Left hindlimb (tissue), 1 donor: ENCODE data around the gene UQCRC2.
"Not testable (repeated sequence)": the region's sequence is repeated elsewhere in the genome, so short reads cannot be mapped to it uniquely, and the experiment has no call there.

ENCODE experiments used
- DNase-seq: peaks from one replicate; pipeline ENCODE4 v3.0.0-alpha.2; 2018

UQCRC2 gene

GRCh38 chr16:21984062-21984461, 30.9 kb downstream of the UQCRC2 start:
- DNase-seq, result no peak

- no peak for DNase-seq
These were observed 32.4 kb downstream of the UQCRC2 start for GRCh38 chr16:21985524-21985923.

DNA sequence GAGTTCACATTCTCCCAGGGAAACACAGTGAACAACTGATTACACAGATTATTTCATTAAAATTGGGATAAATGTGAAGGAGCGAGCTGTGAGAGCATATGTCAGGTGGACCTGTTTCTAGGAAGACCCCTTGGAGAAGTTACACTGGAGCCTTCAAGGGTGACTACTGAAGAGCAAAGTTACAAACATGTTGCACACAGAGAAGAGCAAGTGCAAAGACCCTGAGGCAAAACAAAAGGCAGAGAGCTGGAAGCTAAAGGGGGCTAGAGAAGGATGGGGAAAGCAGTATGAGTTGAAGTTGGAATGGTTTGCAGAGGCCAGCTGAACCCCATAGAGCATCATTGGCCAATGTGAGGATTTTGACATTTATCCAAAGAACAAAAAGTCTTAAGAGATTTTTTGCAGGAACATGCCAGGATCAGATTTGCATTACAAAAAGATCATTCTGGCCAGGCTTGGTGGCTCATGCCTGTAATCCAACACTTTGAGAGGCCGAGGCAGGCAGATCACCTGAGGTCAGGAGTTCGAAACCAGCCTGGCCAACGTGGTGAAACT, 33.6 kb downstream of the UQCRC2 start:
- DNase-seq, result no peak

GRCh38 chr16:21987498-21987897, 34.3 kb downstream of the UQCRC2 start:
- no peak for DNase-seq

- no peak for DNase-seq
These were observed 36.0 kb downstream of the UQCRC2 start for GRCh38 chr16:21989133-21989532.

GRCh38 chr16:21989751-21990150, 36.6 kb downstream of the UQCRC2 start:
- no peak for DNase-seq

DNA sequence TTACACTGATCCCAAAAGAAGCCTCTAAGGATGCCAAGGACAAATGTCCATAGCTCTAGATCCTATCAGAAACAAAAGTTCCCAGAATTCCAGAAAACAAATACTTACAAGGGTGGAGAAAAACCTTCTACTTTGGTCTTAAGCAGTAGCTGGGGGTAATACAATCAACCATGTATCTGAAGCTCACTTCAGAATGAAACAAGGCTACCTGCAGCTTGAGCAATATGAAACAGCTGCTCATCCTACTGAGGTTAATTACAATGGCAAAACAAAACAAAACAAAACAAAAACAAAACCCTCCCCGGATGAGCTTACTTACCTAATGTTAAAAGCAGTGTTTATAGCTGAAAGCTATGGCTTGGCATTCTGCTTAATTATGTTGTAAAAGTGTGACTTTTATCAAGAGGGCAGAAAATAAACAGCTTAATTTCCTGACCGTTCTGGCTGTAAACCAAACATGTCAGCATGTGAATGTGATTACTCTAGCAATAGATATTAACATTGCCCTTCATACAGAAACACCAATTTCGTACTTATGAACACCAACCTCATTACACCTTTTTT, 37.3 kb downstream of the UQCRC2 start:
- no peak for DNase-seq

- DNase-seq, result no peak
These were observed 38.5 kb downstream of the UQCRC2 start for GRCh38 chr16:21991621-21992020.

GRCh38 chr16:21994856-21995465, 41.8 kb downstream of the UQCRC2 start:
- DNase-seq, result no peak

DNA sequence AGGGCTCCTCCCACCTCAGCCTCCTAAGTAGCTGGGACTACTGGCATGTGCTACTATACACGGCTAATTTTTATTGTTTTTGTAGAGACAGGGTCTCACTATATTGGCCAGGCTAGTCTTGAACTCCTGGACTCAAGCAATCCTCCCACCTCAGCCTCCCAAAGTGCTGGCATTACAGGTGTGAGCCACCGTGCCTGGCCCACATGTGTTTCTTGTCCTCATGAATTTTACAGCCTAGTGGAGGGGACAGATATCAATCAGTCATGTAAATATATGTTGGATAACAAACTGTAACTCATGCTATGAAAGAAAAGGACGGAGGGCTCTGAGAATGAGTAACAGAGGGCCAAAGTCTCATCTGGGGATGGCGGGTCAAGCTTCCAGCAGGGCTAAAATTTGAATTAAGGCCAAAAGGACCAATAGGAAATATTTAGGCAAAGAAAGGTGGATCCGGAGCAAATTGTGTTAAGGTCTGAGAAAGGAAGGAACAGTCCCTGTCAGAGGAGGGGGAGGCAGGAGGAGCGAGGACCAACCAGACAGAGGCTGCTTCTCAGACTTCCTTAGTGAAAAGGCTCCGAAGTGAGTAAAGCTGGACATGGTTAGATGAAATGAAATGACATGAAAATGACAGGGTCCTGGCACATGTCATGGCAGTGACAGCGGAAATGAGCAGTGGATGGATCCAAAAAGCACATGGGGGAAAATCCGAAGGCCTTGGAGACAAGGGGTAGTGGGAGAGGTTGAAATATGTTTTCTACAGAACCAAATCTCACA, 43.9 kb downstream of the UQCRC2 start:
- no peak for DNase-seq

DNA sequence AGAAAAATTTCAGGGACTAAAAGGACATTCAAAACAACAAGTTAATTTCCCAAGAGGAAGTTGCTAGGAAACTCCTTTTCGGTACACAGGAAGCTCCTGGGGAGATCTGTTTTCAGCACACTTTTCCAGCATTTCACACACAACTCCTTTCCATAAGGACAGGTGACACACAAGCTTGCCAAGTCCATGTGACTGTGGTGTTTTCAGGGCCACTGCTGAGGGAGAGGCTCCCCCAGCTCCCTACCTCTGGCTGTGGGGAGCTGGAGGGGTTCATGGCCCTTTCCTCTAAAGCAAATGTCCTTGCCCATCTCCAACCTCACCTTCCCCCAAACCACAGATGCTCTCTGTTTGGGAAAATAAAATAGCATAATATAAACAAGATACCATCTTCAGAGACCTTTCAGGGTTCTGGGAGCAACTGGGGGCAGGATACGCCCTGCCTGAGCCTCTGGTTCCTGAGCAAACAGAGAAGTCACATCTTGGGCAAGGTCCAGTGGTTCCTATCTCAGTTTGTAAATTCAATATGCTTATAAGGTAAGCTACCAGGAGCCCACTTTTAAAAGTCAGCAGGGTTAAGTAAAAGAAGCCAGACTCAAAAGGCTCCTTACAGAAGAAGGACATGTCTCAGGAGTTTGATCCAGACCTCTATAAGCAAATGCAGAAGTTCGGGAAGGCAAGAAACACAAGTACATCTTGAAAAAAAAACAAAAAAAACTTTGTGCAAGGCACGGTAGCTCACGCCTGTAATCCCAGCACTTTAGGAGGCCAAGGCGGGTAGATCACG, 44.7 kb downstream of the UQCRC2 start:
- DNase-seq, result no peak

- DNase-seq, result no peak
These were observed 48.4 kb downstream of the UQCRC2 start for GRCh38 chr16:22001591-22001990.

DNA sequence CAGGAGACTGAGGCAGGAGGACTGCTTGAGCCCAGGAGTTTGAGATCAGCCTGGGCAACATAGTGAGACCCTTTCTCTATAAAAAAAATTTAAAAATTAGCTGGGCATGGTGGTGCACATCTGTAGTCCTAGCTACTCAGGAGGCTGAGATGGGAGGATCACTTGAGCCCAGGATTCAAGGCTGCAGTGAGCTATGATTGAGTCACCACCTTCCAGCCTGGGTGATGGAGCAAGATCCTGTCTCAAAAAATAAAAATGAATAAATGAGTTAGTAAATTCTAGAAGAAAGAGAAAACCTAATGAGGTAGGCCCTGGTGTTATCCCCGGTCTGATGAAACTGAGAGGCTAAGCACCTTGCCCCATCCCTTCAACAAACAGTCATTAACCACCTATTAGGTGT, 48.9 kb downstream of the UQCRC2 start:
- DNase-seq, result not testable (repeated sequence)

DNA sequence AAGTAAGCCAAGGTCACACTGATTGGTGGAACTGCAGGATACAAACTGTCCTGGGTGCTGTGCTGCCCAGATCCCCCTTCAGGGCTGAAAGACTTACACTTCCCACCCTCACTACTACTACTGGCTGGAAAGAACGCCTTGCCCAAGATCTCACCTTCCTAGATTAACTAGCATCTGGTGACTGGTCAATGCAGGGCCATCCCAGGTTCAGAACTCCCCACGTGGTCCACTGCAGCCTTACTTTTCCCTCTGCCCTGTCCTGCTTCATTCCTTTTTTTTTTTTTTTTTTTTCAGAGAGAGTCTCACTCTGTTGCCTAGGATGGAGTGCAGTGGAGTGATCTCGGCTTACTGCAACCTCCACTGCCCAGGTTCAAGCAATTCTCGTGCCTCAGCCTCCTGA, 50.0 kb downstream of the UQCRC2 start:
- no peak for DNase-seq

DNA sequence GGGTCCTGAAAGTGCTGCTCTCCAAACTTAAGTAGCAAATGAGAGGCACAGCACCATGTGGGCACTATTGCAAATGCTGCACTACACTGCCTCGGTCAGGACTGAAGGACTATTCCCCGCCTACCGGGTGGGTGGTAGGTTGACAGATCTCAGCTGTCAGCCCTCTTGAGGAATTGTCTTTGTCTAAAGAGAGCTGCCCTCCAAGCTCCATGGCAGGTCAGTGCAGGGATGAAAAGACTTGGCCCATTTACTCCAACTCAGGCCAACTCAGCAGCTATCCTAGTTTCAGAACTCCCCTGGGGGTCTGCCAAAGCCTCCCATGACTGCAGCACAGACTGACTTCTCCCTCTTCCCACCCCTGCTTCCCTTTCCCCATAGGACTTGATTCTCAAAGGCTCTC, 51.2 kb downstream of the UQCRC2 start:
- no peak for DNase-seq

DNA sequence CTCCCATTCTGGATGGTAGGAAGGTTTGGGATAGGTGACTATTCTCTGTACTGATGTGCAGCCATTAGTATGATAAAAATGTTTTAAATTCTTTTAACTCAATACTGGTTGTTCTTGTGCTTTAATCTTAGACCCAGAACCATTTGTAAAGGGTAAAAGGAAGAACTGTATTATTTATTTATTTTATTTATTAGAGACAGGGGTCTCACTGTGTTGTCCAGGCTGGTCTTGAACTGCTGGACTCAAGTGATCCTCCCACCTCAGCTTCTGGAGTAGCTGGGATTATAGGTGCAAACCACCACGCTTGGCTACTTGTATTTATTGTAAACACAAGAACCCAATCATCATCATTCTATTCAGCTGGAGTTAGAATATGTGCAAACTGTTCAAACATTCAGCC, 52.6 kb downstream of the UQCRC2 start:
- DNase-seq, result no peak

- no peak for DNase-seq
These were observed 53.5 kb downstream of the UQCRC2 start for GRCh38 chr16:22006636-22007035.

DNA sequence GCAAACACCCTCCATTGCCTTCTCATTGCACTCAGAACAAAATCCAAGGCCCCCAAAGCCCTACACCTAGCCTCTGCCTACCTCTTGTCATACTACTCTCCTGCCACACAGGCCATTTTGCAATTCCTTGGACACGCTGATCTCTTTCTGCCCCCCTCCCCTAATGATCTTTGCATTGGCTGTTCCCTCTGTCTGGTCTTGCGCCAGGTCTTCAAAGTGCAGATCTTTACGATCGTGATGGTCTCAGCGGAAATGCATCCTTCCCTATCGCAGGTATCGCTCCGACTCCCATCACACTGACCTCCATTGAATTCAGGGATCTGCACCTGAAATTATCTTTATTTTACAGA, 54.0 kb downstream of the UQCRC2 start:
- DNase-seq, result no peak

DNA sequence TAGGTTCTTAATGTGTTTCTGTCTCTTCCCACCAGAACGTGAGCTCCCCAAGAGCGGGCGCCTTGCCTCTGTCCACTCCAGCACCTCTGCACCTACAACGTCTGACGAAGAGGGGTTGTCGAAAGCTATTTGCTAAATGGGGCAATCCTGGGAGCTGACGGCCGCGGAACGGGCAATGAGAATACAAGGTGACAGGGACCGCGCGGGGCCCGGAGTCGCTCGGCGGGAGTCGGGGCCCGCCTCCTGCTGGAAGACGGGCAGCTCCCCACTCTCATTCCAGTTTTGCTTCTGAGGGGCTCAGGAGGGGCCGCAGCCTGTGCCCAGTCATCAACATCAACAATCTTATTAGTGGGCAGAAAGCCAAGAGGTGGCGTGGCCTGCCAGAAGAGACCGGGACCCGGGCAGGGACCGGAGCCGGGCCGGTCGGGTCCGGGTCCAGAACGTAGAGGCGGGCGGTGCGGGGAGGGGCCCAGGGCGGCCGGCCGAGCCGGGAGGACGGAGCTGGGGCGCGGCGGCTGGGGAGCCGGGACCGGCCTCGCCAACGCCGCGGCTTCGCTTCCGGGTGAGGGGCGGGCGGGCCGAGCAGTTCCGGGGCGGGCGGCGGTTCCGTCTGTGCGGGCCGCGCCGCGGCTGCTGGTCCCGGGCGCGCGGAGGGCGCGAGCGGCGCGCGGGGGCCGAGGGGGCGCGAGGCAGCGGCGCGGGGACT, 54.5 kb downstream of the UQCRC2 start, which contains the start of gene MOSMO:
TSS of gene MOSMO (plus strand) at position 603 of the 706 bp plus-strand sequence. CDS start 191 bp downstream, outside the sequence.
- peak; percentile 79 for DNase-seq

- DNase-seq, result peak; percentile 67
These were observed 55.3 kb downstream of the UQCRC2 start for GRCh38 chr16:22008215-22009059.

DNA sequence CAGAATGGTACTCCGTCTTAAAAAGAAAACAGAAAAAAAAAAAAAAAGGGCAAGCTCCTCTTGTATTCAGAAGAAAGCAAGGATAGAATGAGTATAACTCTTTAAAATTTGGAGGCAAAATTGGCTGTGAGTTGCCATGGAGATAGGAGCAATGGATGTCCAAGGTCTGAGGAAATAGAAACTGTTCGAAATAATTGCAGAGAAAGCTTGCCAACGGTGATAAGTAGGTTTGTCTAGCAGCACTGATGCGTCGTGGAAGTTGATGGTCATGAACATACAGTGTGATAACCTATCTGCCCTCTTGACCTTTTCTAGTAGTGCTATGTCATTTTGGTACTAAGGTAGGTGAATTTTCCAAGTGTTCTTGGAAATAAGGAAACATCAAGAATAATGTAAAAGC, 57.7 kb downstream of the UQCRC2 start:
- no peak for DNase-seq

- no peak for DNase-seq
These were observed 59.1 kb downstream of the UQCRC2 start for GRCh38 chr16:22012241-22012640.
